Measurements from ENCODE around the gene EMSY.
"Not testable (repeated sequence)": the region's sequence is repeated elsewhere in the genome, so short reads cannot be mapped to it uniquely, and the experiment has no call there.

The EMSY gene

GRCh38 chr11:76592961-76593360, 148.1 kb downstream of the EMSY start:
- Histone ChIP-seq H3K27me3 (ENCODE audit: insufficient read depth, poor library complexity, severe bottlenecking) (no peaks in the 10 kb centered on the region), H3K9me3 (ENCODE audit: severe bottlenecking) (no peaks in the 10 kb centered on the region), H3K4me1 (ENCODE audit: insufficient read depth, poor library complexity, severe bottlenecking) (no peaks in the 10 kb centered on the region), H3K36me3 (ENCODE audit: low read depth) (no peaks in the 10 kb centered on the region), H3K27ac (ENCODE audit: poor library complexity, severe bottlenecking) (no peak overlapping the region), H3K4me3 (ENCODE audit: severe bottlenecking) (no peak overlapping the region)
- TF ChIP-seq, protein P1, sequence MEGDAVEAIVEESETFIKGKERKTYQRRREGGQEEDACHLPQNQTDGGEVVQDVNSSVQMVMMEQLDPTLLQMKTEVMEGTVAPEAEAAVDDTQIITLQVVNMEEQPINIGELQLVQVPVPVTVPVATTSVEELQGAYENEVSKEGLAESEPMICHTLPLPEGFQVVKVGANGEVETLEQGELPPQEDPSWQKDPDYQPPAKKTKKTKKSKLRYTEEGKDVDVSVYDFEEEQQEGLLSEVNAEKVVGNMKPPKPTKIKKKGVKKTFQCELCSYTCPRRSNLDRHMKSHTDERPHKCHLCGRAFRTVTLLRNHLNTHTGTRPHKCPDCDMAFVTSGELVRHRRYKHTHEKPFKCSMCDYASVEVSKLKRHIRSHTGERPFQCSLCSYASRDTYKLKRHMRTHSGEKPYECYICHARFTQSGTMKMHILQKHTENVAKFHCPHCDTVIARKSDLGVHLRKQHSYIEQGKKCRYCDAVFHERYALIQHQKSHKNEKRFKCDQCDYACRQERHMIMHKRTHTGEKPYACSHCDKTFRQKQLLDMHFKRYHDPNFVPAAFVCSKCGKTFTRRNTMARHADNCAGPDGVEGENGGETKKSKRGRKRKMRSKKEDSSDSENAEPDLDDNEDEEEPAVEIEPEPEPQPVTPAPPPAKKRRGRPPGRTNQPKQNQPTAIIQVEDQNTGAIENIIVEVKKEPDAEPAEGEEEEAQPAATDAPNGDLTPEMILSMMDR (IDR thresholded peaks at IDR 0.05; ENCODE audit: poor library complexity, severe bottlenecking): no peak
- DNase-seq (ENCODE audit: low spot score) (no peak), ATAC-seq (ENCODE audit: low read depth) (no peak)

DNA sequence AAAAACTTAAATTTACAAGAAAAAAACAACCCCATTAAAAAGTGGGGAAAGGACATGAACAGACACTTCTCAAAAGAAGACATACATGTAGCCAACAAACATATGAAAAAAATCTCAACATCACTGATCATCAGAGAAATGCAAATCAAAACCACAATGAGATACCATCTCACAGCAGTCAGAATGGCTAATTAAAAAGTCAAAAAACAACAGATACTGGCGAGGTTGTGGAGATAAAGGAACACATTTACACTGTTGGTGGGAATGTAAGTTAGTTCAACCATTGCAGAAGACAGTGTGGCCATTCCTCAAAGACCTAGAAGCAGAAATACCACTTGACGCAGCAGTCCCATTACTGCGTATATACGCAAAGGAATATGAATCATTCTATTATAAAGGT, 150.3 kb downstream of the EMSY start:
- not testable (repeated sequence) for H3K9me3 ChIP-seq (ENCODE audit: severe bottlenecking); H3K27me3 ChIP-seq (ENCODE audit: insufficient read depth, poor library complexity, severe bottlenecking); H3K27ac ChIP-seq (ENCODE audit: poor library complexity, severe bottlenecking); H3K36me3 ChIP-seq (ENCODE audit: low read depth); H3K4me3 ChIP-seq (ENCODE audit: severe bottlenecking); DNase-seq (ENCODE audit: low spot score); H3K4me1 ChIP-seq (ENCODE audit: insufficient read depth, poor library complexity, severe bottlenecking); ATAC-seq (ENCODE audit: low read depth)

GRCh38 chr11:76596652-76597051, 151.8 kb downstream of the EMSY start:
- DNase-seq (ENCODE audit: low spot score) (no peak), ATAC-seq (ENCODE audit: low read depth) (no peak)
- no peak overlapping the region for H3K27ac ChIP-seq (ENCODE audit: poor library complexity, severe bottlenecking)
- H3K4me1 ChIP-seq (ENCODE audit: insufficient read depth, poor library complexity, severe bottlenecking): no peaks in the 10 kb centered on the region
- TF ChIP-seq, protein P1 (IDR thresholded peaks at IDR 0.05; ENCODE audit: poor library complexity, severe bottlenecking): no peak
- H3K4me3 ChIP-seq (ENCODE audit: severe bottlenecking): no peak overlapping the region
- H3K9me3 ChIP-seq (ENCODE audit: severe bottlenecking): no peaks in the 10 kb centered on the region
- H3K36me3 ChIP-seq (ENCODE audit: low read depth): no peaks in the 10 kb centered on the region
- no peaks in the 10 kb centered on the region for H3K27me3 ChIP-seq (ENCODE audit: insufficient read depth, poor library complexity, severe bottlenecking)

GRCh38 chr11:76597533-76598425, 153.0 kb downstream of the EMSY start:
- TF ChIP-seq, protein P1 (IDR thresholded peaks at IDR 0.05; ENCODE audit: poor library complexity, severe bottlenecking): no peak
- Histone ChIP-seq H3K4me3 (ENCODE audit: severe bottlenecking) (no peak overlapping the region), H3K4me1 (ENCODE audit: insufficient read depth, poor library complexity, severe bottlenecking) (no peaks in the 10 kb centered on the region), H3K27me3 (ENCODE audit: insufficient read depth, poor library complexity, severe bottlenecking) (no peaks in the 10 kb centered on the region), H3K9me3 (ENCODE audit: severe bottlenecking) (no peaks in the 10 kb centered on the region), H3K36me3 (ENCODE audit: low read depth) (no peaks in the 10 kb centered on the region), H3K27ac (ENCODE audit: poor library complexity, severe bottlenecking) (no peak overlapping the region)
- ATAC-seq (ENCODE audit: low read depth) (no peak), DNase-seq (ENCODE audit: low spot score) (no peak)

GRCh38 chr11:76598426-76598839, 153.6 kb downstream of the EMSY start:
- H3K27ac ChIP-seq (ENCODE audit: poor library complexity, severe bottlenecking): no peak overlapping the region
- H3K4me1 ChIP-seq (ENCODE audit: insufficient read depth, poor library complexity, severe bottlenecking): no peaks in the 10 kb centered on the region
- DNase-seq (ENCODE audit: low spot score) (no peak), ATAC-seq (ENCODE audit: low read depth) (0 out of 3 replicates have a peak, but pooled peaks have one; percentile 23)
- H3K9me3 ChIP-seq (ENCODE audit: severe bottlenecking): no peaks in the 10 kb centered on the region
- H3K27me3 ChIP-seq (ENCODE audit: insufficient read depth, poor library complexity, severe bottlenecking): no peaks in the 10 kb centered on the region
- TF ChIP-seq, protein P1 (IDR thresholded peaks at IDR 0.05; ENCODE audit: poor library complexity, severe bottlenecking): peak; percentile 30
- H3K36me3 ChIP-seq (ENCODE audit: low read depth): no peaks in the 10 kb centered on the region
- no peak overlapping the region for H3K4me3 ChIP-seq (ENCODE audit: severe bottlenecking)

Data from RWPE2 (cell line).